ENCODE results near the gene BMF. TPM values are rescaled to one million over a fixed set of nuclear protein-coding genes. Genes with fewer than 3 reads are reported as not detected.

Gene BMF
- total RNA-seq, 4 donors from 2014 or later: 13.3 to 35.4 (median 25.1) TPM

DNA sequence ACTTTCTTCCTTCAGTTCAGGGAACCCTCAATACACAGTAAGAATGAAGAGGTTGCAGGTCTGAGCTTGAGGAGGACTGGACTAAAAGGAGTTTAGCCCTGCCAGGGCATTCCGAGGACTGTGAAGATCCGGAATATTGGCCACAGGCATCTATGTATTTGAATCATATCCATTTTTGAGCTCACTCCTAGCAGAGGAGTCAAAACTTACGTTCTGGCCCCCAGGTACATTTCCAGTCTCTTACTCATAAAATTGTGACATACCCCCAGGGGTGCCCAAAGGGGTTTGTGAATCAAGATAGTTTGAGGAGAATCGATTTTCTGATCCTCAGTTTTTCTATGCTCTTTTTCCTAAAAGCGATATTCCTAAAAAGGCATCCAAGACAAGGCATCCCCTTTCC lies 42.1 kb downstream of the BMF start:
- in situ Hi-C loops (cut with MboI; ENCODE audit: low pct_ligation_motif_present in 1 of 4, low pct_unique_long_range_greater_than_20kb in 1 of 4, low sequenced_read_pairs in 3 of 4) (no loop called here), intact Hi-C loops (cut with DNase I; ENCODE audit: low total_unique reads) (no loop called here)
- Histone ChIP-seq H3K4me3 (no peak overlapping the region), H3K27me3 (no peaks in the 10 kb centered on the region), H3K9me3 (no peaks in the 10 kb centered on the region), H3K36me3 (no peaks in the 10 kb centered on the region), H3K27ac (no peak overlapping the region), H3K4me1 (peaks cover 18 to 40% (median 25%) of the 10 kb centered on the region in 4 donors)
- no peak for DNase-seq
- TF ChIP-seq POLR2A (IDR thresholded peaks at IDR 0.05) (no peak), POLR2AphosphoS5 (IDR thresholded peaks at IDR 0.05) (no peak), EP300 (IDR thresholded peaks at IDR 0.05; ENCODE audit: low read depth) (no peak), CTCF (IDR thresholded peaks at IDR 0.05) (no peak)
- whole genome bisulfite sequencing, 2 donors (ENCODE audit: low coverage in 1 of 2): 93 to 97% methylated on average over 4 to 5 of the region's 5 CpGs

DNA sequence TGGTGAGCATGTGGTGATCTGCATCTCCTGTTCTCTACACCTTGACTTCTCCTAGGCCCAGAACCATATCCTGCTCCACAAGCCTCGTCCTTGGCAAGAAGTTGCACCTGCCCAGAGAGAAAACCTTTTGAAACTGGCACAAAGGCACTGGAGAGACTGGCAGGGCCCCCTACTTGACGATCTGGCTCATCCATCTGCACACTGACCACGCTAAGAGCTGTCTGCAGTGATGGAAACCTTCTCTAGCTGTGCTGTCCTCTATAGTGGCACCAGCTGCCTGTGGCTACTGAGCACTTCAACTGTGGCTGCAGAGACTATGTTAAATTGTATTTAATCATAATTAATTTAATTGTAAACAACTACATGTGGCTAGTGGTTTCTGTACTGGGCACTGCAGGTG lies 43.5 kb downstream of the BMF start:
- Histone ChIP-seq H3K27ac (peak overlapping the region in 2 of 4 donors; percentile 6 to 13), H3K4me1 (peaks cover 18 to 27% (median 23%) of the 10 kb centered on the region in 4 donors), H3K36me3 (no peaks in the 10 kb centered on the region), H3K9me3 (no peaks in the 10 kb centered on the region), H3K4me3 (no peak overlapping the region), H3K27me3 (no peaks in the 10 kb centered on the region)
- no peak for DNase-seq
- in situ Hi-C loops (cut with MboI; ENCODE audit: low pct_ligation_motif_present in 1 of 4, low pct_unique_long_range_greater_than_20kb in 1 of 4, low sequenced_read_pairs in 3 of 4): no loop called here
- intact Hi-C loops (cut with DNase I; ENCODE audit: low total_unique reads): no loop called here
- TF ChIP-seq POLR2A (IDR thresholded peaks at IDR 0.05) (no peak), EP300 (IDR thresholded peaks at IDR 0.05; ENCODE audit: low read depth) (no peak), CTCF (IDR thresholded peaks at IDR 0.05) (no peak), POLR2AphosphoS5 (IDR thresholded peaks at IDR 0.05) (no peak)
- WGBS, 2 donors (ENCODE audit: low coverage in 1 of 2): 83% methylated on average over 3 of the region's 3 CpGs; no CpG with 5 or more reads in 1 of the 2 donors

GRCh38 chr15:40064231-40064894 lies 44.3 kb downstream of the BMF start:
- WGBS, 2 donors (ENCODE audit: low coverage in 1 of 2): 71 to 100% methylated on average over 1 to 8 of the region's 8 CpGs
- in situ Hi-C loops (cut with MboI; ENCODE audit: low pct_ligation_motif_present in 1 of 4, low pct_unique_long_range_greater_than_20kb in 1 of 4, low sequenced_read_pairs in 3 of 4): no loop called here
- no peak for TF ChIP-seq EP300 (IDR thresholded peaks at IDR 0.05; ENCODE audit: low read depth)
- no peak for TF ChIP-seq CTCF (IDR thresholded peaks at IDR 0.05)
- no peak for TF ChIP-seq POLR2AphosphoS5 (IDR thresholded peaks at IDR 0.05)
- TF ChIP-seq POLR2A (IDR thresholded peaks at IDR 0.05): no peak
- Histone ChIP-seq H3K9me3 (no peaks in the 10 kb centered on the region), H3K27ac (peak overlapping the region in 2 of 4 donors; percentile 13 to 24), H3K36me3 (no peaks in the 10 kb centered on the region), H3K4me1 (peaks cover 13 to 19% (median 15%) of the 10 kb centered on the region in 4 donors), H3K27me3 (no peaks in the 10 kb centered on the region), H3K4me3 (no peak overlapping the region)
- no peak for DNase-seq
- intact Hi-C loops (cut with DNase I; ENCODE audit: low total_unique reads): no loop called here

DNA sequence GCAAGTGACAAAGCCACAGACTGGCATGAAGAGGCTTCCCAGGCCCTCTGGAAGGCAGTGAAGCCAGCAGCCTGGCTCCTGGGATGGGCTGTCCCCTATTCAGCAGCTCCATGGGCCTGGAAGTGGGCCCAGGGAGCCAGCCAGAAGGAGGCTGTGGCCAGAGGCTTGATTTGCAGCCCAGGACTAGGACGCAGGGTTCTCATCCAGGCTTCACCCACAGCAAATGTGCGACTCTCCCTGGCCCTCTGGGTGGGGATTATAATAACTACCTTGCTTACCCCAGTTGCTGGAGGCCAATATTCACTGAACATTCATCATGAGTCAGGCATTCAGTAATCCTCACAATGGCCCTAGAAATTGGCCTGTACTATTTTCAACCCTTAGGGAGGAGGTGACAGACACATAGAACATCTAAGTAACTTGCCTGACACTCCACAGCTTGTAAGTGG lies 45.1 kb downstream of the BMF start:
- Histone ChIP-seq H3K27ac (peak overlapping the region in 1 of 4 donors; percentile 24), H3K4me1 (peaks cover 5 to 11% (median 7%) of the 10 kb centered on the region in 4 donors), H3K36me3 (no peaks in the 10 kb centered on the region), H3K27me3 (no peaks in the 10 kb centered on the region), H3K9me3 (no peaks in the 10 kb centered on the region), H3K4me3 (no peak overlapping the region)
- DNase-seq: no peak
- TF ChIP-seq POLR2AphosphoS5 (IDR thresholded peaks at IDR 0.05): no peak
- TF ChIP-seq EP300 (IDR thresholded peaks at IDR 0.05; ENCODE audit: low read depth): no peak
- TF ChIP-seq CTCF (IDR thresholded peaks at IDR 0.05): no peak
- no peak for TF ChIP-seq POLR2A (IDR thresholded peaks at IDR 0.05)
- intact Hi-C loops (cut with DNase I; ENCODE audit: low total_unique reads): no loop called here
- in situ Hi-C loops (cut with MboI; ENCODE audit: low pct_ligation_motif_present in 1 of 4, low pct_unique_long_range_greater_than_20kb in 1 of 4, low sequenced_read_pairs in 3 of 4): no loop called here
- 89% methylated on average over 2 of the region's 2 CpGs; no CpG with 5 or more reads in 1 of the 2 donors for WGBS, 2 donors (ENCODE audit: low coverage in 1 of 2)

Data from transverse colon (tissue), 4 donors.